ENCODE results near the gene POLDIP3. TPM values are rescaled to one million over a fixed set of nuclear protein-coding genes. Genes with fewer than 3 reads are reported as not detected.
"Not testable (repeated sequence)": the region's sequence is repeated elsewhere in the genome, so short reads cannot be mapped to it uniquely, and the experiment has no call there.

POLDIP3 gene
- total and polyA plus RNA-seq, 7 donors, result 25.8 to 45.9 (median 34.3) TPM

- no peak overlapping the region for H3K4me3 ChIP-seq
- no peak overlapping the region for H3K27ac ChIP-seq
- TF ChIP-seq POLR2AphosphoS5 (IDR thresholded peaks at IDR 0.05), result no peak
- no peak for TF ChIP-seq EP300 (IDR thresholded peaks at IDR 0.05)
- TF ChIP-seq POLR2A (IDR thresholded peaks at IDR 0.05), result no peak
- TF ChIP-seq CTCF (IDR thresholded peaks at IDR 0.05), result no peak
- no peaks in the 10 kb centered on the region for H3K27me3 ChIP-seq
- no peak for DNase-seq
- 71% methylated on average over 5 of the region's 5 CpGs for whole genome bisulfite sequencing, 2 donors
- no peaks in the 10 kb centered on the region for H3K9me3 ChIP-seq
- H3K4me1 ChIP-seq, result no peaks in the 10 kb centered on the region
- H3K36me3 ChIP-seq, result peaks cover 0 to 3% (median 0%) of the 10 kb centered on the region in 4 donors
- intact Hi-C loops (cut with DNase I), result no loop called here
Measured at GRCh38 chr22:42561856-42562255, 52.8 kb downstream of the POLDIP3 start.

- Histone ChIP-seq H3K4me3 (no peak overlapping the region), H3K36me3 (peaks cover 0 to 3% (median 0%) of the 10 kb centered on the region in 4 donors), H3K9me3 (no peaks in the 10 kb centered on the region), H3K27me3 (no peaks in the 10 kb centered on the region), H3K27ac (no peak overlapping the region), H3K4me1 (no peaks in the 10 kb centered on the region)
- TF ChIP-seq POLR2A (IDR thresholded peaks at IDR 0.05), result no peak
- peak in 2 of 4 experiments; percentile 22 to 28 for TF ChIP-seq CTCF (IDR thresholded peaks at IDR 0.05)
- TF ChIP-seq POLR2AphosphoS5 (IDR thresholded peaks at IDR 0.05), result no peak
- intact Hi-C loops (cut with DNase I), result no loop called here
- DNase-seq, result no peak
- 69 to 83% methylated on average over 7 of the region's 7 CpGs for WGBS, 2 donors
Measured at GRCh38 chr22:42560781-42561180, 53.9 kb downstream of the POLDIP3 start.

- no peak overlapping the region for H3K27ac ChIP-seq
- H3K4me3 ChIP-seq, result no peak overlapping the region
- TF ChIP-seq POLR2AphosphoS5 (IDR thresholded peaks at IDR 0.05) (no peak), POLR2A (IDR thresholded peaks at IDR 0.05) (no peak), CTCF (IDR thresholded peaks at IDR 0.05) (no peak), EP300 (IDR thresholded peaks at IDR 0.05) (no peak)
- no peak for DNase-seq
- 86 to 91% methylated on average over 8 of the region's 8 CpGs for WGBS, 2 donors
- no peaks in the 10 kb centered on the region for H3K27me3 ChIP-seq
- peaks cover 0 to 3% (median 0%) of the 10 kb centered on the region in 4 donors for H3K36me3 ChIP-seq
- no peaks in the 10 kb centered on the region for H3K9me3 ChIP-seq
- H3K4me1 ChIP-seq, result no peaks in the 10 kb centered on the region
- intact Hi-C loops (cut with DNase I), result no loop called here
Measured at GRCh38 chr22:42560381-42560780, 54.3 kb downstream of the POLDIP3 start.

DNA sequence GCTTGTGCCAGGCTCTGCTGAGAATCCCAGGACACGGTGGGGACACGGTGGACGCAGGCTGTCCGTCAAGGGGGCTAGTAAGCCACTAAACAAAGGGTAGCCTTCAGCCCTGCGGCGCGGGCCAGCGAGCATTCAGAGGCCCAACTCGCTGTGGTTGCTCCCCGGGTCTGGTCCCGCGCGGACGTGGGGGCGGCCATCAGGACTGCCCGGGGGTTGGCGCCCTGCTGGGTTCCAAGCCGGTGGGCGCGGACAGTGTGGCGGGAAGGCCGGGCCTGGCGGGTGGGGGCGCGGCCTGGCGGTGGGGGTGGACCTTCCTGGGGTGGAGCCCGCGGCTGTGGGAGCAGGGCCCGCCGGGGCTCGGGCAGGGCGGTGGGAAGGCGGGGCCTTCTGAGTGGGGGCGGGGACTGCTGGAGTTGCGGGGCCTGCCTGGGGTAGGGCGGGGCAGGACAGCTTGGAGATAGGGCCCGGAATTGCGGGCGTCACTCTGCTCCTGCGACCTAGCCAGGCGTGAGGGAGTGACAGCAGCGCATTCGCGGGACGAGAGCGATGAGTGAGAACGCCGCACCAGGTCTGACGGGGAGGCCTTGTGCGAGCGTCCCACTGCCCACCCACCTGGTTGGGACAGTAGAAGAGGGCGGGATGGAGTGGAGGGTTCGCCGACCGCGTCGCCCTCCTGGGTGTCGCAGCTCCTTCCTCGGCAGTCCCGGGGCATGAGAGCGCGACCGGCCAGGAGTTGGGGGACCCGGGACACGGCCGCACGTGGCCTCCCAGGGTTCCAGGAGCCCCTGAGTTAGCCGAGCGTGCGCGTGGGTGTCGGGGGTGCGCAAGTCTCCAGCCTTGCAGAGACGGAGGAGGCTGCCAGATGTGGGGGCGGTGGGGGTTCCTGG, 61.0 kb downstream of the POLDIP3 start, which contains the start of gene SERHL2:
SERHL2 (plus strand) TSS at position 482 of the 887 bp plus-strand sequence; CDS start at position 547, 65 bp downstream.
- H3K4me3 ChIP-seq, result peak within 1 kb of the TSS; percentile 35 to 65 (median 54)
- H3K36me3 ChIP-seq, result no peaks in the 10 kb centered on the region
- intact Hi-C loops (cut with DNase I), result no loop called here
- peaks cover 0 to 16% (median 12%) of the 10 kb centered on the region in 4 donors for H3K4me1 ChIP-seq
- DNase-seq, result peak; percentile 95
- no peaks in the 10 kb centered on the region for H3K27me3 ChIP-seq
- H3K27ac ChIP-seq, result peak within 1 kb of the TSS; percentile 12 to 57 (median 52)
- TF ChIP-seq POLR2A (IDR thresholded peaks at IDR 0.05) (peak in 1 of 2 donors; percentile 38), EP300 (IDR thresholded peaks at IDR 0.05) (no peak), CTCF (IDR thresholded peaks at IDR 0.05) (no peak), POLR2AphosphoS5 (IDR thresholded peaks at IDR 0.05) (peak; percentile 28 to 67 (median 44))
- WGBS, 2 donors, result 1 to 3% methylated on average over 75 of the region's 75 CpGs
- no peaks in the 10 kb centered on the region for H3K9me3 ChIP-seq

DNA sequence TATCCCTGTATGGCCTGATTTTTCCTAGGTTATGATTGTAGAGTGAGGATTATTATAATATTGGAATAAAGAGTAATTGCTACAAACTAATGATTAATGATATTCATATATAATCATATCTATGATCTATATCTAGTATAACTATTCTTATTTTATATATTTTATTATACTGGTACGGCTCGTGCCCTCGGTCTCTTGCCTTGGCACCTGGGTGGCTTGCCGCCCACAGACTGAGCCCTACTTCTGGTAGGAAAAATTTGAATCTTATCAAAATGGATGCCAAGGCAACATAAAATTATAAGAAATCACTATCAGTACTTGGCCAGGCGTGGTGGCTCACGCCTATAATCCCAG, 62.4 kb downstream of the POLDIP3 start:
- H3K4me3 ChIP-seq; H3K27me3 ChIP-seq; H3K27ac ChIP-seq; H3K9me3 ChIP-seq; DNase-seq; H3K36me3 ChIP-seq; intact Hi-C loops (cut with DNase I): not testable (repeated sequence)
- 86 to 90% methylated on average over 6 of the region's 6 CpGs for WGBS, 2 donors
- peaks cover 0 to 16% (median 12%) of the 10 kb centered on the region in 4 donors for H3K4me1 ChIP-seq

All from sigmoid colon (tissue), 7 donors.